ENCODE results near the gene BANP. TPM values are rescaled to one million over a fixed set of nuclear protein-coding genes. Genes with fewer than 3 reads are reported as not detected.

The BANP gene
- polyA plus RNA-seq, 1 of the 3 experiments (the other 2 are of a cell fraction), result 16.8 TPM

- CTCF ChIA-PET, result interaction anchor here (0.9 to 1.6 kb wide), 2 partner anchors 12 to 13 kb away, joined by 3 to 5 read pairs; no protein-coding TSS in a partner anchor
- no peaks in the 10 kb centered on the region for H3K79me2 ChIP-seq (ENCODE audit: insufficient read depth)
Observed at GRCh38 chr16:88049561-88050545, 98.6 kb downstream of the BANP start.

GRCh38 chr16:88050952-88051660 lies 99.9 kb downstream of the BANP start:
- Histone ChIP-seq H3K9me2 (no peaks in the 10 kb centered on the region), H3F3A (replicated peaks; ENCODE audit: insufficient read depth) (no peaks in the 10 kb centered on the region), H3K4me1 (ENCODE audit: control insufficient read depth in 1 of 2, insufficient read depth in 2 of 2, low read depth in 1 of 2, low read length in 1 of 2) (peaks cover 0 to 14% of the 10 kb centered on the region in 2 experiments; a peak in 1 of 4 replicates), H3K4me2 (no peak overlapping the region), H3K9ac (no peak overlapping the region), H3K27me3 (ENCODE audit: insufficient read depth) (no peaks in the 10 kb centered on the region), H2AFZ (ENCODE audit: low read depth) (no peak overlapping the region), H3K4me3 (ENCODE audit: low read depth in 2 of 2, low read length in 1 of 2) (no peak overlapping the region), H3K79me2 (ENCODE audit: insufficient read depth) (no peaks in the 10 kb centered on the region), H3K36me3 (replicated peaks in 1 of 2; ENCODE audit: control insufficient read depth in 1 of 2, insufficient read depth in 2 of 2, low read length in 1 of 2) (peaks cover 0 to 6% of the 10 kb centered on the region in 2 experiments), H3K9me3 (no peaks in the 10 kb centered on the region), H4K20me1 (ENCODE audit: insufficient read depth) (no peaks in the 10 kb centered on the region), H3K27ac (ENCODE audit: low read depth in 2 of 2, low read length in 1 of 2) (no peak overlapping the region; a peak in 1 of 4 replicates)
- DNase-seq, result no peak
- WGBS (ENCODE audit: low lambda C conversion rate), result 100% methylated on average over 7 of the region's 22 CpGs
- no peak for TF ChIP-seq EZH2phosphoT487 (IDR thresholded peaks at IDR 0.05; ENCODE audit: borderline replicate concordance, low read depth)
- no peak for TF ChIP-seq RAD21 (IDR thresholded peaks at IDR 0.05; ENCODE audit: low read length)
- TF ChIP-seq TAF1 (IDR thresholded peaks at IDR 0.05; ENCODE audit: borderline replicate concordance, low read depth, low read length), result no peak
- no peak for TF ChIP-seq RXRA (IDR thresholded peaks at IDR 0.05; ENCODE audit: borderline replicate concordance, low read depth)
- TF ChIP-seq USF2 (IDR thresholded peaks at IDR 0.05; ENCODE audit: borderline replicate concordance, low read depth, low read length), result no peak
- no peak for TF ChIP-seq JUND (IDR thresholded peaks at IDR 0.05)
- TF ChIP-seq NRF1 (IDR thresholded peaks at IDR 0.05; ENCODE audit: low read depth, low read length), result no peak
- no peak for TF ChIP-seq FOXM1 (IDR thresholded peaks at IDR 0.05; ENCODE audit: low read depth)
- TF ChIP-seq FOXJ3 (CRISPR knock-in tag; IDR thresholded peaks at IDR 0.05), result no peak
- no peak for TF ChIP-seq GABPA (IDR thresholded peaks at IDR 0.05; ENCODE audit: low read depth)
- POLR2A ChIA-PET, result no interaction called here
- CTCF ChIA-PET, result interaction anchor here (2.2 kb wide), 1 partner anchor 12 kb away, joined by 7 read pairs; no protein-coding TSS in a partner anchor

More at GRCh38 chr16:88049561-88050545, 98.6 kb downstream of the BANP start:
- Histone ChIP-seq H3F3A (replicated peaks; ENCODE audit: insufficient read depth) (no peaks in the 10 kb centered on the region), H3K4me3 (ENCODE audit: low read depth in 2 of 2, low read length in 1 of 2) (no peak overlapping the region), H3K9me2 (no peaks in the 10 kb centered on the region), H3K9ac (no peak overlapping the region), H3K9me3 (no peaks in the 10 kb centered on the region), H3K36me3 (replicated peaks in 1 of 2; ENCODE audit: control insufficient read depth in 1 of 2, insufficient read depth in 2 of 2, low read length in 1 of 2) (peaks cover 0 to 6% of the 10 kb centered on the region in 2 experiments), H2AFZ (ENCODE audit: low read depth) (no peak overlapping the region), H3K4me2 (no peak overlapping the region), H4K20me1 (ENCODE audit: insufficient read depth) (no peaks in the 10 kb centered on the region), H3K27me3 (ENCODE audit: insufficient read depth) (no peaks in the 10 kb centered on the region), H3K27ac (ENCODE audit: low read depth in 2 of 2, low read length in 1 of 2) (peak overlapping the region in 1 of 2 experiments; percentile 70; a peak in 2 of 4 replicates), H3K4me1 (ENCODE audit: control insufficient read depth in 1 of 2, insufficient read depth in 2 of 2, low read depth in 1 of 2, low read length in 1 of 2) (peaks cover 0 to 14% of the 10 kb centered on the region in 2 experiments; a peak in 1 of 4 replicates)
- peak; percentile 69 for DNase-seq
- POLR2A ChIA-PET, result interaction anchor here (0.6 kb wide), 1 partner anchor 387 kb away, joined by 3 read pairs; no protein-coding TSS in a partner anchor
- TF ChIP-seq MEF2A (IDR thresholded peaks at IDR 0.05; ENCODE audit: borderline replicate concordance, low read depth) (no peak), GATA2 (CRISPR knock-in tag; IDR thresholded peaks at IDR 0.05) (peak; percentile 68)
- WGBS (ENCODE audit: low lambda C conversion rate), result 79% methylated on average over 21 of the region's 25 CpGs
